Ramos (cell line): Measurements from ENCODE around the gene VLDLR.

Experiments
- in situ Hi-C: fragments of 300-500 bp; cut with MboI; formaldehyde crosslinking; loops from one replicate; pipeline ENCODE4 v1.14.3; 2022; ENCODE audit warnings: low sequenced_read_pairs; ENCODE audit not compliant: unreplicated experiment

The VLDLR gene

GRCh38 chr9:2645569-2645968 lies 24.0 kb downstream of the VLDLR start:
- in situ Hi-C loops, result no loop called here

- in situ Hi-C loops, result no loop called here
Measured at GRCh38 chr9:2655411-2655901, 33.9 kb downstream of the VLDLR start.

- in situ Hi-C loops, result no loop called here
Measured at GRCh38 chr9:2657427-2657826, 35.8 kb downstream of the VLDLR start.

- in situ Hi-C loops, result no loop called here
Measured at GRCh38 chr9:2662496-2662895, 40.9 kb downstream of the VLDLR start.

- in situ Hi-C loops, result no loop called here
Measured at GRCh38 chr9:2663461-2664173, 42.0 kb downstream of the VLDLR start.

GRCh38 chr9:2664174-2665065 lies 42.8 kb downstream of the VLDLR start:
- in situ Hi-C loops, result no loop called here

- in situ Hi-C loops, result no loop called here
Measured at GRCh38 chr9:2666569-2666968, 45.0 kb downstream of the VLDLR start.

- in situ Hi-C loops, result no loop called here
Measured at GRCh38 chr9:2673161-2673560, 51.6 kb downstream of the VLDLR start.

- in situ Hi-C loops, result no loop called here
Measured at GRCh38 chr9:2674141-2674824, 52.7 kb downstream of the VLDLR start.

GRCh38 chr9:2675834-2676233 lies 54.2 kb downstream of the VLDLR start:
- in situ Hi-C loops, result no loop called here

GRCh38 chr9:2676466-2676865 lies 54.9 kb downstream of the VLDLR start:
- in situ Hi-C loops, result no loop called here

GRCh38 chr9:2677915-2678889 lies 56.6 kb downstream of the VLDLR start:
- in situ Hi-C loops, result no loop called here

GRCh38 chr9:2679011-2679410 lies 57.4 kb downstream of the VLDLR start:
- in situ Hi-C loops, result no loop called here

GRCh38 chr9:2681981-2682380 lies 60.4 kb downstream of the VLDLR start:
- in situ Hi-C loops, result no loop called here

GRCh38 chr9:2686911-2687310 lies 65.3 kb downstream of the VLDLR start:
- in situ Hi-C loops, result no loop called here

GRCh38 chr9:2688636-2689035 lies 67.0 kb downstream of the VLDLR start:
- in situ Hi-C loops, result no loop called here

- in situ Hi-C loops, result no loop called here
Measured at GRCh38 chr9:2691212-2691611, 69.6 kb downstream of the VLDLR start.

GRCh38 chr9:2691626-2692025 lies 70.0 kb downstream of the VLDLR start:
- in situ Hi-C loops, result no loop called here

- in situ Hi-C loops, result no loop called here
Measured at GRCh38 chr9:2693056-2693455, 71.5 kb downstream of the VLDLR start.

- in situ Hi-C loops, result no loop called here
Measured at GRCh38 chr9:2697492-2697891, 75.9 kb downstream of the VLDLR start.
